Measurements from ENCODE around the gene EGLN3. TPM values are rescaled to one million over a fixed set of nuclear protein-coding genes. Genes with fewer than 3 reads are reported as not detected.
"Not testable (repeated sequence)": the region's sequence is repeated elsewhere in the genome, so short reads cannot be mapped to it uniquely, and the experiment has no call there.

Gene EGLN3
- total RNA-seq, 1 donor from 2014 or later = 326 TPM

- DNase-seq (ENCODE audit: low spot score) = no peak
- intact Hi-C loops (cut with DNase I) = no loop called here
These were observed 13.9 kb upstream of the EGLN3 start for GRCh38 chr14:33964599-33965317.

- DNase-seq (ENCODE audit: low spot score) = no peak
- intact Hi-C loops (cut with DNase I) = no loop called here
These were observed 13.0 kb upstream of the EGLN3 start for GRCh38 chr14:33963892-33964291.

GRCh38 chr14:33962466-33962865 lies 11.6 kb upstream of the EGLN3 start:
- DNase-seq (ENCODE audit: low spot score); intact Hi-C loops (cut with DNase I): not testable (repeated sequence)

GRCh38 chr14:33962016-33962415 lies 11.1 kb upstream of the EGLN3 start:
- intact Hi-C loops (cut with DNase I) = no loop called here
- DNase-seq (ENCODE audit: low spot score) = no peak

GRCh38 chr14:33959692-33960151 lies 8.8 kb upstream of the EGLN3 start:
- intact Hi-C loops (cut with DNase I) = loop anchor here (5.0 kb wide), 1 partner anchor 78 kb away; no protein-coding TSS in a partner anchor
- no peak for DNase-seq (ENCODE audit: low spot score)

GRCh38 chr14:33958605-33959226 lies 7.8 kb upstream of the EGLN3 start:
- DNase-seq (ENCODE audit: low spot score) = no peak
- intact Hi-C loops (cut with DNase I) = loop anchor here (5.0 kb wide), 1 partner anchor 79 kb away; no protein-coding TSS in a partner anchor

- intact Hi-C loops (cut with DNase I) = loop anchor here (5.0 kb wide), 1 partner anchor 79 kb away; no protein-coding TSS in a partner anchor
- DNase-seq (ENCODE audit: low spot score) = no peak
These were observed 7.1 kb upstream of the EGLN3 start for GRCh38 chr14:33957993-33958392.

- DNase-seq (ENCODE audit: low spot score) = no peak
- intact Hi-C loops (cut with DNase I) = loop anchor here (5.0 kb wide), 1 partner anchor 80 kb away; no protein-coding TSS in a partner anchor
These were observed 6.4 kb upstream of the EGLN3 start for GRCh38 chr14:33957299-33957698.

GRCh38 chr14:33956640-33957039 lies 5.8 kb upstream of the EGLN3 start:
- DNase-seq (ENCODE audit: low spot score) = no peak
- intact Hi-C loops (cut with DNase I) = loop anchor here (5.0 kb wide), 1 partner anchor 81 kb away; no protein-coding TSS in a partner anchor

- DNase-seq (ENCODE audit: low spot score) = no peak
- intact Hi-C loops (cut with DNase I) = loop anchor here (5.0 kb wide), 2 partner anchors 108 to 128 kb away; no protein-coding TSS in a partner anchor
These were observed 3.2 kb upstream of the EGLN3 start for GRCh38 chr14:33954016-33954598.

- intact Hi-C loops (cut with DNase I) = loop anchor here (5.0 kb wide), 2 partner anchors 110 to 130 kb away; no protein-coding TSS in a partner anchor
- no peak for DNase-seq (ENCODE audit: low spot score)
These were observed 1.7 kb upstream of the EGLN3 start for GRCh38 chr14:33952541-33952940.

- no peak for DNase-seq (ENCODE audit: low spot score)
- intact Hi-C loops (cut with DNase I) = loop anchor here (5.0 kb wide), 2 partner anchors 111 to 131 kb away; no protein-coding TSS in a partner anchor
These were observed 438 bp upstream of the EGLN3 start for GRCh38 chr14:33951183-33951840.

- no peak for DNase-seq (ENCODE audit: low spot score)
- intact Hi-C loops (cut with DNase I) = loop anchor here (5.0 kb wide), 1 partner anchor 278 kb away; no protein-coding TSS in a partner anchor
These were observed 1.4 kb downstream of the EGLN3 start for GRCh38 chr14:33949411-33949893.

- intact Hi-C loops (cut with DNase I) = loop anchor here (5.0 kb wide), 1 partner anchor 278 kb away; no protein-coding TSS in a partner anchor
- no peak for DNase-seq (ENCODE audit: low spot score)
These were observed 1.9 kb downstream of the EGLN3 start for GRCh38 chr14:33948869-33949408.

- intact Hi-C loops (cut with DNase I) = loop anchor here (5.0 kb wide), 1 partner anchor 279 kb away; no protein-coding TSS in a partner anchor
- no peak for DNase-seq (ENCODE audit: low spot score)
These were observed 2.6 kb downstream of the EGLN3 start for GRCh38 chr14:33948145-33948868.

- intact Hi-C loops (cut with DNase I) = loop anchor here (5.0 kb wide), 1 partner anchor 280 kb away; no protein-coding TSS in a partner anchor
- DNase-seq (ENCODE audit: low spot score) = no peak
These were observed 4.0 kb downstream of the EGLN3 start for GRCh38 chr14:33946679-33947476.

Data from cardiac septum (tissue), 1 donor.